DOHH2 (cell line): Measurements from ENCODE around the gene SUGP2.

ENCODE experiments used
- EZH2phosphoT487 ChIP-seq: fragments of 200-600 bp; sonication (generic); IDR thresholded peaks from 2 replicates; pipeline ENCODE4 v1.6.1; 2017; ENCODE audit warnings: borderline replicate concordance, mild to moderate bottlenecking, antibody characterized with exemption, low read length, moderate library complexity, mixed read lengths
- TF ChIP-seq, protein P1 (sequence below): fragments of 200-600 bp; sonication (generic); IDR thresholded peaks from one replicate; pipeline ENCODE4 v1.5.1; 2014; ENCODE audit warnings: antibody characterized with exemption, mild to moderate bottlenecking, low read depth, low read length; ENCODE audit not compliant: poor library complexity, severe bottlenecking

DNA sequence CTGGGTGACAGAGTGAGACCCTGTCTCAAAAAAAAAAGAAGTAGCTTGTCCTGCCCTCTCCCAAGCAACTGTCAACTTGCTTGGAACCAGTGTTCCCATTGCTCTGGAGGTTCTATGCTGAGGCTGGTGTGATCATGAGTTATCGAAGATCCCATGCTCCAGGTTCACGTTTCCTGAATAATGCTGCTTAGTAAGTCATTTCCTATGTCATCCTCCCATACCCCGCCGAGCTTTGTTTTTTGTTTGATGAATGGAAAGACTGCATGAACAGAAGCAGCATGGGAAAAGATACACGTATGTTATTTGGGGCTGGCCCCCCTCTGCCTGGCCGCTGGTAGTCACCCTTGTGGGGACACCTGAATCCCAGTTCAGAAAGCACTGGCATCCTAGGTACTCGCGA lies 41.8 kb upstream of the SUGP2 start:
- TF ChIP-seq, protein P1, sequence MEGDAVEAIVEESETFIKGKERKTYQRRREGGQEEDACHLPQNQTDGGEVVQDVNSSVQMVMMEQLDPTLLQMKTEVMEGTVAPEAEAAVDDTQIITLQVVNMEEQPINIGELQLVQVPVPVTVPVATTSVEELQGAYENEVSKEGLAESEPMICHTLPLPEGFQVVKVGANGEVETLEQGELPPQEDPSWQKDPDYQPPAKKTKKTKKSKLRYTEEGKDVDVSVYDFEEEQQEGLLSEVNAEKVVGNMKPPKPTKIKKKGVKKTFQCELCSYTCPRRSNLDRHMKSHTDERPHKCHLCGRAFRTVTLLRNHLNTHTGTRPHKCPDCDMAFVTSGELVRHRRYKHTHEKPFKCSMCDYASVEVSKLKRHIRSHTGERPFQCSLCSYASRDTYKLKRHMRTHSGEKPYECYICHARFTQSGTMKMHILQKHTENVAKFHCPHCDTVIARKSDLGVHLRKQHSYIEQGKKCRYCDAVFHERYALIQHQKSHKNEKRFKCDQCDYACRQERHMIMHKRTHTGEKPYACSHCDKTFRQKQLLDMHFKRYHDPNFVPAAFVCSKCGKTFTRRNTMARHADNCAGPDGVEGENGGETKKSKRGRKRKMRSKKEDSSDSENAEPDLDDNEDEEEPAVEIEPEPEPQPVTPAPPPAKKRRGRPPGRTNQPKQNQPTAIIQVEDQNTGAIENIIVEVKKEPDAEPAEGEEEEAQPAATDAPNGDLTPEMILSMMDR = no peak
- TF ChIP-seq EZH2phosphoT487 = no peak
